Muscle of leg (tissue), 11 donors: ENCODE data around the gene OSBPL2. TPM values are rescaled to one million over a fixed set of nuclear protein-coding genes. Genes with fewer than 3 reads are reported as not detected.

Experiments
- DNase-seq: peaks from one replicate; pipeline ENCODE4 v3.0.0; 2013
- H3K27ac ChIP-seq: one replicate; pipeline ENCODE4 v1.5.1; 2013; ENCODE audit warnings: mild to moderate bottlenecking, low read length, control low read depth
- H3K27me3 ChIP-seq: one replicate; pipeline ENCODE4 v1.6.1; 2013; ENCODE audit warnings: low read length; ENCODE audit not compliant: control insufficient read depth, insufficient read depth
- H3K36me3 ChIP-seq: one replicate; pipeline ENCODE4 v1.6.1; 2013; ENCODE audit warnings: low read length; ENCODE audit not compliant: control insufficient read depth, insufficient read depth
- H3K4me1 ChIP-seq: one replicate; pipeline ENCODE4 v1.6.1; 2013; ENCODE audit warnings: low read length; ENCODE audit not compliant: control insufficient read depth, insufficient read depth
- H3K4me3 ChIP-seq: one replicate; pipeline ENCODE4 v1.5.1; 2013; ENCODE audit warnings: low read length, control low read depth
- H3K9me3 ChIP-seq: replicated peaks from 2 replicates; pipeline ENCODE4 v1.6.1; 2013; ENCODE audit warnings: low read depth, low read length; ENCODE audit not compliant: control insufficient read depth
- WGBS: methylation state at CpG from one replicate; pipeline ENCODE4 v1.1.5; 2013; ENCODE audit warnings: missing lambda C conversion rate; ENCODE audit not compliant: insufficient coverage; 5-methylcytosine and 5-hydroxymethylcytosine counted together
- polyA plus RNA-seq, 8 donors: library from polyadenylated mRNA; unstranded; fragments of 120-200 nt; gene quantifications; one replicate each; pipeline versions ENCODE4 v1.2.1 to v1.2.3, GENCODE V29; 2013; ENCODE audit warnings: inconsistent platforms in 1 of 8, low replicate concordance in 1 of 8; ENCODE audit not compliant: insufficient read length in 8 of 8, insufficient read depth in 1 of 8
- total RNA-seq: library from RNA; stranded (reverse); fragments of 120-200 nt; gene quantifications from one replicate; pipeline ENCODE4 v1.2.4, GENCODE V29; 2013

Gene OSBPL2
- total and polyA plus RNA-seq, 9 donors, result 21.6 to 33.6 (median 25.6) TPM

DNA sequence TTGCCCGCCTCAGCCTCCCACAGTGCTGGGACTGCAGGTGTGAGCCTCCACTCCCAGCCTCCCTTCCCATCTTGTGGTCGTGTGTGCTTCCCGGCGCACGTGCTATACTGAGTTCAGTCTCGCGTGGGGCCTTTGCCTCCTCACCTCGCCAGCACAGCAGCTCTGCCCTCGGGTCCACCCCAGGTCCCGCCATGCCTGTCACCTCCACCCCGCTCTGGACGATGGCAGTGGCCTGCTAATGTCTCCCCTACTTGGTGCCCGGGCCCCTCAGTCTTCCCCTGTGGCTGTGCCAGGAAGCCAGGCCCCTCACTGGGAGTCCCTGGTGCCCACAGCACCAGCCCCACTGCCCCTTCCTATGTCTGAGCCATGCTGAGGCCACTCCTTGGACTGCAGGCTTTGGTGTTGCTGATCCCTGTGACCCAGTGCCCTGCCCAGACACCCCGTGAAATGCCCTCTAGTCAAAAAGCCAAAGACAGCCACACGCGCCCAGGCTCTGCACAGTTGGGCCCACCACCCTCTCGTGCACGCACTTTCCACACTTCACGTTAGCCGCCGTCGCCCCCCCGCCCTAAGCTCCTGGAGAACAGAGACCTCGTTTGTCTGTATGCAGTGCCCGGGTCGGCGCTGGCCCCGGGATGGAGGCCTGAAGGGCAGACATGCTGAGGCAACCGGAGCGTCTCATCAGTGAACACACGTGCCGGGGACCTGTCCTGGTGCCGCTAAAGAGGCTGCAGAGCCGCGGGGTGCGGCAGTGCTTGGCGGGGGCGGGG, 32.5 kb upstream of the OSBPL2 start:
- H3K27ac ChIP-seq, result no peak overlapping the region
- no peak for DNase-seq
- peaks cover 6% of the 10 kb centered on the region for H3K4me1 ChIP-seq
- H3K4me3 ChIP-seq, result no peak overlapping the region
- no peaks in the 10 kb centered on the region for H3K9me3 ChIP-seq
- H3K36me3 ChIP-seq, result peaks cover 27% of the 10 kb centered on the region
- WGBS, result 87% methylated on average over 38 of the region's 38 CpGs
- H3K27me3 ChIP-seq, result peaks cover 21% of the 10 kb centered on the region

DNA sequence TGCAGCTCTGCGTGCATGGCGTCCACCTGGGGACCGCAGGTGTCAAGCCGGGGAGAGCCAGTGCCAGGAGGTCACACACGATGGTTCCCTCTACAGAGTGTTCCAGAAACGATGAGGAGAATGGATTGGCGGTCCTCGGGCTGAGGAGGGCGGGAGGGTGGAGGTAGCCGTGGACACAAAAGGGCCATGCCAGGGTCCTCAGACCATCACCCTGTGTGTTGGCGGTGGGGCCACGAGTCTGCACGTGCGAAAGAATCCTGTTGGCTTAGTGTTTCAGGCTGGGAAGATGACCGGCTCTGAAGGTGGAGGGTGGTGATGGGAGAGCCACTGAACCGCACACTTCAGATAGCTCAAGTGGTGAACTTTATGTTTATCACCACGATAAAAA, 31.9 kb upstream of the OSBPL2 start:
- Histone ChIP-seq H3K4me3 (no peak overlapping the region), H3K36me3 (peaks cover 21% of the 10 kb centered on the region), H3K4me1 (peaks cover 3% of the 10 kb centered on the region), H3K27ac (no peak overlapping the region), H3K27me3 (peaks cover 25% of the 10 kb centered on the region), H3K9me3 (no peaks in the 10 kb centered on the region)
- WGBS, result 89% methylated on average over 16 of the region's 17 CpGs
- no peak for DNase-seq

DNA sequence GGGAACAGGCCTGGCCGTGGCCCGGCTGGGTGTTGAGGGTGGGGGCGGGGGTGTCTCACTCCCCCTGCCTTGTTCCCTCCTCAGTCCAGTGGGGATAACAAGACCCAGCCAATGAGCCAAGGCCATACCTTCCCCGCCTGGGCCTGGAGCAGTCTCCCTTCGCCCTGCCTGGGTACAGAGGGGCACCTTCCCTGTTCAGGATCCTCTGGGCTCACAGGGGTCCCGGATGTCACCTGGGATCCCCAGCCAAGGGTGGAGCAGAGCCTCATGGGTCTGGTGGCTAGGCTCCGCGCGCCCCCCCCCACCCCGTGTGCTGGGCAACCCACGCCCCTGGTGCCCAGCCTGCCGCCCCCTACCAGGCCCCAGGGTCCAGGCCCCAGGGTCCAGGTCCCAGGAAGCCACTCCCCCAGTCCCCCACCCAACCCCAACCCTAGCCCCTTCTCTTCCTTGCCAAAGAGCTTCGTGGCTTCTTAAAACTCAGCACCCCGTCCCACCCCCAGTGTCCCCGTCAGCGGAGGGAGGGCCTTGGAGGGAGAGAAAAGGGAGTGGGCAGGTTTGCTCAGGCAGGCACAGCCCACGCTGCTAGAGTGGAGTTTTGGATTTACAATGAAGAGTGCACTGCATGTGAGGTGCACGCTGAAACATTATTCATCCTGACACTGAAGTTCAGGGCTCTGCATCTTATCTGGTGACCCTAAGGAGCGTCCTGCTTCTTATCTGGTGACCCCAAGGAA, 30.1 kb upstream of the OSBPL2 start:
- no peak for DNase-seq
- peaks cover 35% of the 10 kb centered on the region for H3K27me3 ChIP-seq
- H3K4me1 ChIP-seq, result peaks cover 3% of the 10 kb centered on the region
- H3K9me3 ChIP-seq, result no peaks in the 10 kb centered on the region
- peaks cover 7% of the 10 kb centered on the region for H3K36me3 ChIP-seq
- H3K27ac ChIP-seq, result no peak overlapping the region
- WGBS, result 87% methylated on average over 6 of the region's 19 CpGs
- no peak overlapping the region for H3K4me3 ChIP-seq

DNA sequence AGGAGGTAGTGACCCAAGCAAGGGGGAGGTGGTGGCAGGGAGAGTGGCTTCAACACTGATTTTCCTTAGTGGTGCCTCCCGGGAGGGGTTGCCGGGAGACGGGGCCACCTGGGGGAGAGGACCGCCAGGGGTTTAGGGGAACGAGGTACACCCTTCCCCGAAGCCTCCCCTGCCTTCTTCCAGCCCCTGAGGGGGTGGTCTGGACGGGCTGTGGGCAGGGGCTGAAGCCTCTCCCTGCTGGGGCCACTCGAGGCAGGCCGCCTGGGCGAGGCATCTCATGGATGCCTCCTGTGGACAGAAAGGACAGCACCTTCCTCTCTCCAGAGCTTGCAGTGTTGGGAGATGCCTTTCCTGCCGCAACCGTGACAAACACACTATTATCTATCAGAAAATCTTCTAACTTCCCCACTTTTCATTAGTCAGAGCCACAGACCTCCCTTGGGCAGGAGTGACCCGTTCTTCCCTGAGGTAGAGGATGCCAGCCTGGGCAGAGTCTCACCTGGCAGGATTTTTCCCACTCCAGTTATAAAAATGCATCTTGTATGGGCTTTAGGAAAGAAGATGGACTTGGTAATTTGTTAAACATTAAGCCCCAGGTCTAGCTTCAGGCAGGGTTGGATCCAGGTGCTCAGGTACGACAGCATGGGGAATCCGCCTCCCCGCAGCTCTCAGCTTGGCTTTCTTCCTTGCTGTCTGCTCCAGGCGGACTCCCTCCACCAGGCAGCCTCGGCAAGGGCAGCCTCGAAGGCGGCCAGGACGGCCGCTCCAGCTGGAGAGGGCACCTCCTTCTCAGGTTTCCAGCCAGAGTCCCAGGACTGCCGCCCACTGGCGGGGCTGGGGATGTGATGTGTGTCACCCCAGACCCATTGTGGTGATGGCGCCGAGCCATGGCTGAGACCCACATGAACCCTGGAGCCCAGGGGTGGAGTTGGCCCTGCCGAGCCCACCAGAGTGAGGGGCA, 29.2 kb upstream of the OSBPL2 start:
- 33% methylated on average over 10 of the region's 27 CpGs for WGBS
- DNase-seq, result no peak
- H3K27ac ChIP-seq, result no peak overlapping the region

DNA sequence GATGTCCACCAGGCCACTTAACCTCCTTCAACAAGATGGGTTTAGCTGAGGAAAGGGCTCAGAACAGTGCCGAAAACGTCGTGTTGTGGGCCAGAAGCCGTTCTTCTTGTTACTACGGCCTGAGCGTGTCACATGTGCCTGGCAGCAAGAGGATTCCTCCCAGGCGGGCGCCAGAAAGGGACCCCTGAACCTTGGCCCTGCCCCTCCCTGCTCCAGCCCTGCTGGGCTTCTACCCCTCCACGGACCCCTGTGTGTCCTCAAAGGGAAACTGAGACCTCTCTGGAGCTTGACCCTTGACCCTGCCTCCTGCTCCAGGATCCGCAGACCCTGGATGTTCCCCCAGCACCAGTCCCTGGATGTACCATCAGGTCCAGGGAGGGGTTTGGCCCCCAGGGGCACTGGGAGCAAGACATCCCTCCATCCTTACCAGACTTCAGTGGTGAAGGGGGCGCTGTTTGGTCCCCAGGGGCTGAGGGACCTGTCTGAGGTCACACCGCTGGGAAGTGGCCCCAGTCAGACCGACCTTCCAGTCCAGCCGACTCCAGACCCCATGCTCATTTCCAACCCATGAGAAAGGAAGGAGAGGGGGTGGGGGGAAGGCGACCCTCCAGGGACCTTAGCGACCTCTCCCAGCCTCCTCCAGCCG, 28.3 kb upstream of the OSBPL2 start:
- Histone ChIP-seq H3K36me3 (peaks cover 2% of the 10 kb centered on the region), H3K27ac (no peak overlapping the region), H3K27me3 (peaks cover 48% of the 10 kb centered on the region), H3K9me3 (no peaks in the 10 kb centered on the region), H3K4me3 (no peak overlapping the region), H3K4me1 (peaks cover 3% of the 10 kb centered on the region)
- no peak for DNase-seq
- WGBS, result 64% methylated on average over 10 of the region's 17 CpGs

More for the DNA sequence above, 29.2 kb upstream of the OSBPL2 start:
- Histone ChIP-seq H3K4me3 (no peak overlapping the region), H3K36me3 (peaks cover 3% of the 10 kb centered on the region), H3K9me3 (no peaks in the 10 kb centered on the region), H3K27me3 (peaks cover 39% of the 10 kb centered on the region), H3K4me1 (peaks cover 3% of the 10 kb centered on the region)

DNA sequence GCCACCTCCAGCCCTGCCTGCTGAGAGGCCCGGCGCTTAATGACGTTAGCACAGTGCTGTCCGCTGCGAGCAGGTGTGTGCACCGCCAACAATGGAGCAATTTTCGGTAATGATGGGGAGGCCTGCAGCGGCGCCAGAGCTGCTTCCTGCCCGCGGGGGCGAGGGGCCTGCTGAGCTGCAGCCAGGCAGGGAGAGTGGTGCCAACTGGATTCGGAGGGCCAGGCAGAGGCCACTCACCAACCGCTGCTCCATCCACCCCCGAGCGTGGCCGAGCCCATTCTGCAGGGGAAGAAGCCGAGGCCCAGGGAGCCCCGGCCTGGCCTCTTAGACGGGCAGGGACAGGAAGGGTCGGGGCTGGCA, 27.8 kb upstream of the OSBPL2 start:
- DNase-seq, result no peak
- no peak overlapping the region for H3K4me3 ChIP-seq
- H3K4me1 ChIP-seq, result peaks cover 3% of the 10 kb centered on the region
- H3K36me3 ChIP-seq, result no peaks in the 10 kb centered on the region
- 49% methylated on average over 20 of the region's 21 CpGs for WGBS
- H3K27ac ChIP-seq, result no peak overlapping the region
- H3K9me3 ChIP-seq, result no peaks in the 10 kb centered on the region
- H3K27me3 ChIP-seq, result peaks cover 53% of the 10 kb centered on the region

DNA sequence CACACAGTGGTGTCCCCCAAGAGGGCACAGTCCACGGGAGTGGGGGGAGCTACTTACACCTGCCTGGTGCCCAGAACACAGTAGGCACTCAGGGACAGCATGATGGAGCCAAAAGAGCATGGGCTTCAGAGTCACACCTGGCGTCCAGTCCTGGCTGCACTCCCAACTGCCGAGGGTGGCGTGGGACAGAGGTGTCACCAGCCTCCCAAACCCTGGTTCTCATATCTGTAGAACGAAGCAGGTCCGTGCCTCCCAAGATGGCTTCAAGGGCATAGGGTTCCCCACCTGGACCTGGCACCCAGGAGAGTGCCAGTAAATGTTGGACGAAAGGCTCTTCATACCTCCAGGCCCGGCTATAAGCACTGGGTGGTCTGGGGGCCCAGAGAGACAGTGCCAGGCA, 27.1 kb upstream of the OSBPL2 start:
- H3K27ac ChIP-seq, result no peak overlapping the region
- H3K36me3 ChIP-seq, result no peaks in the 10 kb centered on the region
- whole genome bisulfite sequencing, result 78% methylated on average over 8 of the region's 8 CpGs
- no peak overlapping the region for H3K4me3 ChIP-seq
- no peaks in the 10 kb centered on the region for H3K9me3 ChIP-seq
- peaks cover 3% of the 10 kb centered on the region for H3K4me1 ChIP-seq
- H3K27me3 ChIP-seq, result peaks cover 60% of the 10 kb centered on the region
- DNase-seq, result no peak

DNA sequence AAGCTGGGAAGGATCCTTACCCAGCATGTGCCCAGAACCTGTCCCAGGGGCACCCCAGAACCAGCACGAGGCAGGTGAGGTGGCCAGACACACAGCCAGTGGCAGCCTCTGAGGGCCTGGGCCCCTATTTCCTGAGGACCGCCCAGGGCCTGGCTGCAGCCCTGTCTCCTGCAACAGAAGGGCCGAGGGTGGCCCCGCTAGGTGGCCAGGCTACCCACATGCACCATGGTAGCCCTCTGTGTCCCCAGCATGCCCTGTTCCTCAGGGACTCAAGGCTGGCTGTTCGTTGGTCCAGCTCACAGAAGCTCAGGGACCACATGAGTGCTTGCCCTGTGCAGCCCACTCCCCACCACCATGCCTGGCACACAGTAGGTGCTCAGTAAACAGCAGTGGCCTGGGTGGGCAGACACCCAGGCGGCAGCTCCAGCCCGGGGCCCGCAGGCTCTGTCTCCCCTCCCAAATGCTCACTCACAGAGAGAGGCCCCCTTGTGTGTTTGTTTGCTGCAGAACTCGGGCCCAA, 26.5 kb upstream of the OSBPL2 start:
- H3K27ac ChIP-seq, result no peak overlapping the region
- H3K36me3 ChIP-seq, result no peaks in the 10 kb centered on the region
- H3K9me3 ChIP-seq, result no peaks in the 10 kb centered on the region
- DNase-seq, result no peak
- H3K4me3 ChIP-seq, result no peak overlapping the region
- peaks cover 63% of the 10 kb centered on the region for H3K27me3 ChIP-seq
- WGBS, result 52% methylated on average over 9 of the region's 9 CpGs
- H3K4me1 ChIP-seq, result peaks cover 3% of the 10 kb centered on the region

DNA sequence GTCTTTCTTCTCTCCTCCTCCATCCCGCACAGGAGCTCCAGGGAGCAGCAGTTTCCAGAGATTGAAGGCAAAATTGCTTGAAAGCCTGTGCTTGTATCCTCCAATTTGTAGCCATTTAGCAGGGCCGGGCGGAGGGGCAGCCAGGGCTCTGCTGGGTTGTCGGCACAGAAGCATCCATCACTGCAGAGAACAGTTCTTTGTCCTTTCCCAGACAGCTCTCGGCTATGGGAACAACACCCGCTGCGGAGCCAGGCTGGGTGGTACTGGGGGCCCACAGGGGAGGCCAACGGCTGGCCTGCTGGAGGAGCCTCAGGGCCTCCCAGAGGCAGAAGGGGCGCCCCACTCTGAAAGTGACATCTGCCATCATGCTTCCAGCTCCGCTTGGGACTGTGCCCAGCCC, 26.0 kb upstream of the OSBPL2 start:
- 25% methylated on average over 9 of the region's 10 CpGs for WGBS

More for the DNA sequence above, 26.0 kb upstream of the OSBPL2 start:
- peaks cover 3% of the 10 kb centered on the region for H3K4me1 ChIP-seq
- peaks cover 68% of the 10 kb centered on the region for H3K27me3 ChIP-seq
- H3K27ac ChIP-seq, result no peak overlapping the region
- H3K36me3 ChIP-seq, result no peaks in the 10 kb centered on the region
- no peaks in the 10 kb centered on the region for H3K9me3 ChIP-seq
- DNase-seq, result no peak
- no peak overlapping the region for H3K4me3 ChIP-seq
